Tibial nerve (tissue), 4 donors: ENCODE measurements around the gene HMX2. TPM values are rescaled to one million over a fixed set of nuclear protein-coding genes. Genes with fewer than 3 reads are reported as not detected.

Experiments
- DNase-seq, 2 donors: peaks; one replicate each; pipeline ENCODE4 v3.0.0-alpha.2; 2019; ENCODE audit warnings: low spot score in 2 of 2
- H3K27ac ChIP-seq, 4 donors: fragments of 200-600 bp; sonication (generic) in 3 of 4; one replicate each; pipeline ENCODE4 v1.5.1; 2017 to 2019; ENCODE audit warnings: mild to moderate bottlenecking in 1 of 4
- H3K27me3 ChIP-seq, 2 donors: fragments of 200-600 bp; sonication (generic) in 1 of 2; one replicate each; pipeline versions ENCODE4 v1.5.1 to v1.6.0; 2017 to 2019
- H3K36me3 ChIP-seq, 3 donors: fragments of 200-600 bp; sonication (generic); one replicate each; pipeline ENCODE4 v1.5.1; 2018 to 2019
- H3K4me1 ChIP-seq, 4 donors: fragments of 200-600 bp; sonication (generic) in 3 of 4; one replicate each; pipeline ENCODE4 v1.5.1; 2017 to 2019
- H3K4me3 ChIP-seq, 4 donors: fragments of 200-600 bp; sonication (generic) in 3 of 4; one replicate each; pipeline ENCODE4 v1.5.1; 2017 to 2019; ENCODE audit warnings: mild to moderate bottlenecking in 1 of 4, moderate library complexity in 1 of 4
- H3K9me3 ChIP-seq, 4 donors: fragments of 200-600 bp; sonication (generic) in 3 of 4; one replicate each; pipeline ENCODE4 v1.5.1; 2017 to 2019
- CTCF ChIP-seq, 5 experiments: fragments of 200-600 bp in 3 of 5; fragments of 450-650 bp in 2 of 5; sonication (generic) in 3 of 5; IDR thresholded peaks; one replicate each; pipeline ENCODE4 v1.5.1; 2016 to 2019; ENCODE audit warnings: antibody characterized with exemption in 5 of 5, mild to moderate bottlenecking in 3 of 5, moderate library complexity in 2 of 5
- EP300 ChIP-seq, 2 donors: sonication (generic); formaldehyde crosslinking; IDR thresholded peaks; one replicate each; pipeline ENCODE4 v1.6.1; 2017; ENCODE audit warnings: antibody characterized with exemption in 2 of 2, mild to moderate bottlenecking in 1 of 2
- POLR2A ChIP-seq, 2 donors: fragments of 450-650 bp; IDR thresholded peaks; one replicate each; pipeline ENCODE4 v1.6.1; 2017; ENCODE audit warnings: antibody characterized with exemption in 2 of 2, mild to moderate bottlenecking in 2 of 2, moderate library complexity in 2 of 2
- WGBS, 2 donors: methylation state at CpG; one replicate each; pipeline ENCODE4 v1.1.5; 2018; 5-methylcytosine and 5-hydroxymethylcytosine counted together
- total RNA-seq, 4 donors: library from RNA; depleted of rRNA; stranded (reverse); fragments of >200 nt; gene quantifications; one replicate each; pipeline ENCODE4 v1.1.0, GENCODE V29; 2016

HMX2 gene
- total RNA-seq, 4 donors from 2014 or later: not detected

DNA sequence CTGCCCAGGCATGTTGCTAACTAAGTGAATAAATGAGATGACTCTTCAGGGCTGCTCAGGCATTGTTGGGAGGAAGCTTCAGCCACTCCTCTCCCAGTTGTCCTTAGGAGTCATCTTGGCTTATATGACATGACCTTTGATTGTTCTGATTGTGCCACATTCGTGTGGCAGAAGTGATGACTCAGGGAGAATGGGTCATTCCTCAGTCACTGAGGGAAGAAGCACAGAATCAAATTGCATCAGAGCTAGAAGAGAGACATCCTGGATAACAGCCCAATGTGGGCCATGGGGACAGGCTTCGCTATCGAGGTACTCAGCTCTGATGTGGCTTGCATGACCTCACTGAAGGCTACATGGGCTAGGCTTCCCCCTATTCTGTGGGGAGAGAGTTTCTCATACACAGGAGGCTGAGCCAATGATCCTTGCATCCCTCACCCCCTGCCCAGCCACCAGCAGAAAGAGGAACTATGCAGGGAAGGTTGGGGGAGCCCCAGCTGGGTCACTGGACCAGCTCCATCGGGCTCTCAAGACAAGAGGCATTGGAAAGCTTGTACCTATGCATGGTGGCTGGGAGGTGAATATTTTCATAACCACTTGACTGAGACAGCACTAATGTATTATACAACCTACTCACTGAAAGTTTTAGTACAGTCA, 18.2 kb upstream of the HMX2 start:
- Histone ChIP-seq H3K27me3 (peaks cover 4 to 96% of the 10 kb centered on the region in 2 donors), H3K9me3 (peaks cover 0 to 12% (median 0%) of the 10 kb centered on the region in 4 donors), H3K4me3 (no peak overlapping the region), H3K36me3 (no peaks in the 10 kb centered on the region), H3K4me1 (peaks cover 0 to 23% (median 7%) of the 10 kb centered on the region in 4 donors), H3K27ac (no peak overlapping the region)
- whole genome bisulfite sequencing, 2 donors: 55 to 66% methylated on average over 4 of the region's 4 CpGs
- TF ChIP-seq CTCF (IDR thresholded peaks at IDR 0.05): no peak
- no peak for TF ChIP-seq EP300 (IDR thresholded peaks at IDR 0.05)
- no peak for TF ChIP-seq POLR2A (IDR thresholded peaks at IDR 0.05)
- no peak for DNase-seq

GRCh38 chr10:123132576-123133477, 15.1 kb upstream of the HMX2 start:
- peaks cover 0 to 54% (median 32%) of the 10 kb centered on the region in 4 donors for H3K4me1 ChIP-seq
- 4% methylated on average over 41 to 43 of the region's 48 CpGs for WGBS, 2 donors
- peaks cover 4 to 97% of the 10 kb centered on the region in 2 donors for H3K27me3 ChIP-seq
- H3K4me3 ChIP-seq: peak overlapping the region in 1 of 4 donors; percentile 22
- no peaks in the 10 kb centered on the region for H3K36me3 ChIP-seq
- H3K9me3 ChIP-seq: peaks cover 0 to 12% (median 0%) of the 10 kb centered on the region in 4 donors
- no peak overlapping the region for H3K27ac ChIP-seq
- DNase-seq: peak; percentile 76 to 90
- TF ChIP-seq CTCF (IDR thresholded peaks at IDR 0.05): peak; percentile 88 to 95 (median 89)
- TF ChIP-seq POLR2A (IDR thresholded peaks at IDR 0.05): no peak

- no peak for DNase-seq
- TF ChIP-seq POLR2A (IDR thresholded peaks at IDR 0.05): no peak
- no peak for TF ChIP-seq CTCF (IDR thresholded peaks at IDR 0.05)
- TF ChIP-seq EP300 (IDR thresholded peaks at IDR 0.05): no peak
- Histone ChIP-seq H3K4me1 (peaks cover 0 to 55% (median 32%) of the 10 kb centered on the region in 4 donors), H3K27me3 (peaks cover 8 to 98% of the 10 kb centered on the region in 2 donors), H3K27ac (no peak overlapping the region), H3K4me3 (peak overlapping the region in 1 of 4 donors; percentile 22), H3K9me3 (peaks cover 0 to 4% (median 0%) of the 10 kb centered on the region in 4 donors), H3K36me3 (no peaks in the 10 kb centered on the region)
- WGBS, 2 donors: 2 to 9% methylated on average over 39 to 40 of the region's 40 CpGs
Measured at GRCh38 chr10:123133541-123134342, 14.2 kb upstream of the HMX2 start.

GRCh38 chr10:123134343-123134914, 13.5 kb upstream of the HMX2 start:
- no peak overlapping the region for H3K27ac ChIP-seq
- peaks cover 0 to 61% (median 33%) of the 10 kb centered on the region in 4 donors for H3K4me1 ChIP-seq
- TF ChIP-seq EP300 (IDR thresholded peaks at IDR 0.05): no peak
- TF ChIP-seq POLR2A (IDR thresholded peaks at IDR 0.05): no peak
- no peak for TF ChIP-seq CTCF (IDR thresholded peaks at IDR 0.05)
- H3K9me3 ChIP-seq: no peaks in the 10 kb centered on the region
- no peak for DNase-seq
- H3K27me3 ChIP-seq: peaks cover 8 to 98% of the 10 kb centered on the region in 2 donors
- no peak overlapping the region for H3K4me3 ChIP-seq
- 4% methylated on average over 27 to 40 of the region's 42 CpGs for WGBS, 2 donors
- H3K36me3 ChIP-seq: no peaks in the 10 kb centered on the region
